Prostate gland (tissue), 2 donors: ENCODE results near the gene C9. TPM values are rescaled to one million over a fixed set of nuclear protein-coding genes. Genes with fewer than 3 reads are reported as not detected.

Experiments used
- DNase-seq: peaks from one replicate; pipeline ENCODE4 v3.0.0-alpha.2; 2019; ENCODE audit warnings: low spot score
- H3K27ac ChIP-seq, 2 donors: fragments of 200-600 bp; sonication (generic); 2 replicates each; pipeline ENCODE4 v1.5.1; 2017 to 2019
- H3K27me3 ChIP-seq: fragments of 200-600 bp; sonication (generic); replicated peaks from 2 replicates; pipeline ENCODE4 v1.5.1; 2019; ENCODE audit not compliant: insufficient read depth
- H3K36me3 ChIP-seq, 2 donors: fragments of 200-600 bp; sonication (generic); 1 replicate in 1 of 2; 2 replicates in 1 of 2; pipeline versions ENCODE4 v1.5.1 to v1.8.1; 2017 to 2019
- H3K4me1 ChIP-seq: fragments of 200-600 bp; sonication (generic); replicated peaks from 2 replicates; pipeline ENCODE4 v1.5.1; 2019
- H3K4me3 ChIP-seq, 2 donors: fragments of 200-600 bp; sonication (generic); 2 replicates each; pipeline ENCODE4 v1.5.1; 2017 to 2019
- H3K9me3 ChIP-seq: fragments of 200-600 bp; sonication (generic); 2 replicates; pipeline ENCODE4 v1.5.1; 2017
- CTCF ChIP-seq, 4 experiments: fragments of 200-600 bp in 2 of 4; fragments of 450-650 bp in 2 of 4; sonication (generic) in 2 of 4; IDR thresholded peaks; 1 replicate in 3 of 4; 2 replicates in 1 of 4; pipeline ENCODE4 v1.5.1; 2016 to 2019; ENCODE audit warnings: antibody characterized with exemption in 4 of 4, mild to moderate bottlenecking in 2 of 4, moderate library complexity in 2 of 4
- POLR2A ChIP-seq: fragments of 450-650 bp; IDR thresholded peaks from one replicate; pipeline ENCODE4 v1.6.1; 2016; ENCODE audit warnings: antibody characterized with exemption, mild to moderate bottlenecking
- POLR2AphosphoS5 ChIP-seq: sonication (generic); formaldehyde crosslinking; IDR thresholded peaks from one replicate; pipeline ENCODE4 v1.6.1; 2017; ENCODE audit warnings: antibody characterized with exemption
- WGBS: methylation state at CpG from one replicate; pipeline ENCODE4 v1.1.5; 2018; 5-methylcytosine and 5-hydroxymethylcytosine counted together
- intact Hi-C: fragments of 100-400 bp; cut with DNase I; formaldehyde crosslinking; loops from one replicate; pipeline ENCODE4 v1.14.2; 2022
- total RNA-seq, 2 donors: library from RNA; depleted of rRNA; stranded (reverse); fragments of >200 nt; gene quantifications; one replicate each; pipeline ENCODE4 v1.1.0, GENCODE V29; 2016

Gene C9
- total RNA-seq, 2 donors from 2014 or later, result not detected

GRCh38 chr5:39361306-39361705, 3.0 kb downstream of the C9 start:
- Histone ChIP-seq H3K36me3 (no peaks in the 10 kb centered on the region), H3K27ac (no peak overlapping the region), H3K27me3 (no peaks in the 10 kb centered on the region), H3K4me3 (no peak overlapping the region), H3K4me1 (no peaks in the 10 kb centered on the region), H3K9me3 (no peaks in the 10 kb centered on the region)
- TF ChIP-seq POLR2A, result no peak
- TF ChIP-seq POLR2AphosphoS5, result no peak
- TF ChIP-seq CTCF (IDR thresholded peaks at IDR 0.05), result no peak
- intact Hi-C loops, result no loop called here
- no peak for DNase-seq
- 88% methylated on average over 4 of the region's 4 CpGs for WGBS

- Histone ChIP-seq H3K27ac (no peak overlapping the region), H3K9me3 (no peaks in the 10 kb centered on the region), H3K4me3 (no peak overlapping the region), H3K4me1 (no peaks in the 10 kb centered on the region), H3K27me3 (no peaks in the 10 kb centered on the region), H3K36me3 (no peaks in the 10 kb centered on the region)
- no peak for TF ChIP-seq POLR2A
- no peak for TF ChIP-seq CTCF (IDR thresholded peaks at IDR 0.05)
- TF ChIP-seq POLR2AphosphoS5, result no peak
- WGBS, result 80% methylated on average over 5 of the region's 5 CpGs
- intact Hi-C loops, result no loop called here
- no peak for DNase-seq
Observed at GRCh38 chr5:39360471-39361111, 3.7 kb downstream of the C9 start.

GRCh38 chr5:39356263-39356662, 8.0 kb downstream of the C9 start:
- H3K36me3 ChIP-seq, result no peaks in the 10 kb centered on the region
- no peak for DNase-seq
- H3K27ac ChIP-seq, result no peak overlapping the region
- intact Hi-C loops, result no loop called here
- H3K4me1 ChIP-seq, result no peaks in the 10 kb centered on the region
- H3K4me3 ChIP-seq, result no peak overlapping the region
- TF ChIP-seq POLR2AphosphoS5, result no peak
- H3K27me3 ChIP-seq, result no peaks in the 10 kb centered on the region
- no peaks in the 10 kb centered on the region for H3K9me3 ChIP-seq
- WGBS, result 69% methylated on average over 3 of the region's 3 CpGs

- Histone ChIP-seq H3K4me1 (no peaks in the 10 kb centered on the region), H3K27me3 (no peaks in the 10 kb centered on the region), H3K36me3 (no peaks in the 10 kb centered on the region), H3K9me3 (no peaks in the 10 kb centered on the region), H3K27ac (no peak overlapping the region), H3K4me3 (no peak overlapping the region)
- intact Hi-C loops, result no loop called here
- WGBS, result 23% methylated on average over 3 of the region's 3 CpGs
- TF ChIP-seq POLR2A (no peak), POLR2AphosphoS5 (no peak), CTCF (IDR thresholded peaks at IDR 0.05) (no peak)
- DNase-seq, result no peak
Observed at GRCh38 chr5:39355324-39355723, 9.0 kb downstream of the C9 start.

- 43% methylated on average over 1 of the region's 1 CpG for WGBS
- intact Hi-C loops, result no loop called here
- H3K4me3 ChIP-seq, result no peak overlapping the region
- TF ChIP-seq CTCF (IDR thresholded peaks at IDR 0.05), result no peak
- no peak for TF ChIP-seq POLR2A
- no peak for TF ChIP-seq POLR2AphosphoS5
- H3K4me1 ChIP-seq, result no peaks in the 10 kb centered on the region
- H3K9me3 ChIP-seq, result no peaks in the 10 kb centered on the region
- no peaks in the 10 kb centered on the region for H3K27me3 ChIP-seq
- H3K27ac ChIP-seq, result no peak overlapping the region
- no peaks in the 10 kb centered on the region for H3K36me3 ChIP-seq
- DNase-seq, result no peak
Observed at GRCh38 chr5:39353717-39354399, 10.4 kb downstream of the C9 start.
